Endothelial cell of umbilical vein (primary cell): ENCODE measurements around the gene PPOX. TPM values are rescaled to one million over a fixed set of nuclear protein-coding genes. Genes with fewer than 3 reads are reported as not detected.

Experiments used
- BruUV-seq: library from RNA; stranded (reverse); fragments of 400-500 nt; replicated peaks from 2 replicates; lab custom pipeline; 2021; lab: Mats Ljungman, UMichigan
- CTCF ChIA-PET: fragments of 300-600, 350-600 bp; sonication (Branson Sonifier 250); formaldehyde crosslinking; loops from one replicate; lab custom pipeline; 2021; ENCODE audit warnings: antibody characterized with exemption, inconsistent platforms; lab: Charles Lee
- POLR2A ChIA-PET: fragments of 300-600, 350-600 bp; sonication (Branson Sonifier 250); formaldehyde crosslinking; loops from one replicate; lab custom pipeline; 2021; ENCODE audit warnings: antibody characterized with exemption, inconsistent platforms; lab: Charles Lee
- DNase-seq: peaks from one replicate; pipeline ENCODE4 v3.0.0-alpha.2; 2011; ENCODE audit warnings: low read depth, low spot score
- FAIRE-seq: peaks from 2 replicates; lab custom pipeline; 2011; peaks lifted over from hg19 to GRCh38; lab: Jason Lieb, UNC
- H2AFZ ChIP-seq: 2 replicates; pipeline ENCODE4 v1.6.0; 2012; ENCODE audit warnings: low read depth, low read length, control low read depth, inconsistent platforms
- H3K27ac ChIP-seq: 2 replicates; pipeline ENCODE4 v1.5.1; 2011; ENCODE audit warnings: low read depth, mild to moderate bottlenecking, control low read depth, low read length, moderate library complexity; ENCODE audit not compliant: insufficient read depth
- H3K27me3 ChIP-seq, 2 experiments: 2 replicates each; pipeline versions ENCODE4 v1.6.0 to v1.6.1; 2011; ENCODE audit warnings: low read length in 2 of 2, mixed read lengths in 1 of 2; ENCODE audit not compliant: control insufficient read depth in 2 of 2, insufficient read depth in 2 of 2
- H3K36me3 ChIP-seq, 2 experiments: 2 replicates in 1 of 2; 3 replicates in 1 of 2; pipeline ENCODE4 v1.5.1; 2011; ENCODE audit warnings: low read length in 2 of 2, mild to moderate bottlenecking in 1 of 2, moderate library complexity in 1 of 2; ENCODE audit not compliant: control insufficient read depth in 2 of 2, insufficient read depth in 2 of 2; ENCODE audit errors: extremely low read depth in 1 of 2
- H3K4me1 ChIP-seq: 3 replicates; pipeline ENCODE4 v1.5.1; 2011; ENCODE audit warnings: mild to moderate bottlenecking, low read length; ENCODE audit not compliant: control insufficient read depth, insufficient read depth; ENCODE audit errors: extremely low read depth
- H3K4me2 ChIP-seq: 2 replicates; pipeline ENCODE4 v1.6.1; 2011; ENCODE audit warnings: low read length, control low read depth, mixed read lengths; ENCODE audit not compliant: insufficient read depth
- H3K4me3 ChIP-seq, 3 experiments: fragments of 200-600 bp in 1 of 3; sonication (generic), shearing (Covaris generic) in 1 of 3; replicated peaks in 1 of 3; 2 replicates each; pipeline ENCODE4 v1.5.1; 2011 to 2016; ENCODE audit warnings: control low read depth in 3 of 3, low read length in 3 of 3, mild to moderate bottlenecking in 2 of 3, inconsistent platforms in 1 of 3, low read depth in 1 of 3, moderate library complexity in 1 of 3; ENCODE audit not compliant: insufficient read depth in 1 of 3
- H3K79me2 ChIP-seq: 2 replicates; pipeline ENCODE4 v1.6.0; 2012; ENCODE audit warnings: low read length, inconsistent platforms; ENCODE audit not compliant: control insufficient read depth, insufficient read depth
- H3K9ac ChIP-seq: replicated peaks from 2 replicates; pipeline ENCODE3; 2011; ENCODE audit warnings: low read length, control low read depth; ENCODE audit not compliant: insufficient read depth; ENCODE audit errors: extremely low read depth
- H3K9me1 ChIP-seq: replicated peaks from 3 replicates; pipeline ENCODE4 v1.6.0; 2011; ENCODE audit warnings: mild to moderate bottlenecking, low read length; ENCODE audit not compliant: control insufficient read depth, insufficient read depth; ENCODE audit errors: extremely low read depth
- H3K9me3 ChIP-seq: replicated peaks from 2 replicates; pipeline ENCODE4 v1.5.1; 2012; ENCODE audit warnings: low read length, inconsistent platforms; ENCODE audit not compliant: control insufficient read depth, insufficient read depth
- H4K20me1 ChIP-seq: replicated peaks from 2 replicates; pipeline ENCODE3; 2011; ENCODE audit warnings: mild to moderate bottlenecking, low read length; ENCODE audit not compliant: control insufficient read depth, insufficient read depth; ENCODE audit errors: extremely low read depth
- EZH2 ChIP-seq: IDR thresholded peaks from 2 replicates; pipeline ENCODE4 v1.6.1; 2012; ENCODE audit warnings: borderline replicate concordance, low read depth, mild to moderate bottlenecking, moderate library complexity, low read length, inconsistent platforms; ENCODE audit not compliant: severe bottlenecking
- FOS ChIP-seq: IDR thresholded peaks from 2 replicates; pipeline ENCODE4 v1.6.1; 2011; ENCODE audit warnings: mild to moderate bottlenecking, low read length, moderate library complexity, borderline replicate concordance; ENCODE audit not compliant: insufficient read depth
- GATA2 ChIP-seq: IDR thresholded peaks from 2 replicates; pipeline ENCODE4 v1.7.0; 2011; ENCODE audit warnings: low read depth, mild to moderate bottlenecking, moderate library complexity, mixed read lengths, low read length; ENCODE audit not compliant: insufficient read length, insufficient read depth
- JUN ChIP-seq: IDR thresholded peaks from 2 replicates; pipeline ENCODE4 v1.6.1; 2011; ENCODE audit warnings: borderline replicate concordance, low read depth; ENCODE audit not compliant: insufficient read length, insufficient read depth
- MYC ChIP-seq: IDR thresholded peaks from one replicate; pipeline ENCODE4 v1.6.1; 2011; ENCODE audit warnings: mild to moderate bottlenecking, low read depth, low read length
- POLR2A ChIP-seq: IDR thresholded peaks from 2 replicates; pipeline ENCODE4 v1.6.1; 2012; ENCODE audit warnings: low read depth, mild to moderate bottlenecking, control low read depth, low read length
- POLR2AphosphoS5 ChIP-seq: IDR thresholded peaks from 2 replicates; pipeline ENCODE4 v1.6.1; 2012; ENCODE audit warnings: low read depth, mild to moderate bottlenecking, control low read depth, low read length, moderate library complexity; ENCODE audit not compliant: insufficient read depth
- dilution Hi-C: fragments of 300-500 bp; cut with MboI; formaldehyde crosslinking; loops from one replicate; pipeline ENCODE4 v1.15.0; 2019; ENCODE audit warnings: low sequenced_read_pairs; ENCODE audit not compliant: extremely low pct_ligation_motif_present
- intact Hi-C: fragments of 100-400 bp; cut with micrococcal nuclease; formaldehyde crosslinking; loops from one replicate; pipeline ENCODE4 v1.10.0; 2022
- polyA plus RNA-seq, 4 experiments: library from polyadenylated mRNA; depleted of rRNA in 3 of 4; stranded (reverse) in 3 of 4; unstranded in 1 of 4; fragments of >200 nt; gene quantifications; 2 replicates each; pipeline versions ENCODE4 v1.2.1 to v1.2.3, GENCODE V29; 2011 to 2012; ENCODE audit warnings: missing spikeins in 1 of 4
- total RNA-seq: library from RNA; stranded (reverse); gene quantifications from 2 replicates; pipeline ENCODE4 v1.2.3, GENCODE V29; 2021
- TF ChIP-seq, protein P1 (sequence below): IDR thresholded peaks from 2 replicates; pipeline ENCODE4 v1.6.1; 2011; ENCODE audit not compliant: insufficient read depth, insufficient read length
- TF ChIP-seq, protein P2 (sequence below), 2 donors: IDR thresholded peaks; 1 replicate in 1 of 2; 2 replicates in 1 of 2; pipeline ENCODE4 v1.5.1; 2011; ENCODE audit warnings: low read length in 2 of 2, mild to moderate bottlenecking in 2 of 2, moderate library complexity in 2 of 2, control low read depth in 1 of 2, inconsistent platforms in 1 of 2, low read depth in 1 of 2; ENCODE audit not compliant: insufficient read depth in 1 of 2; ENCODE audit errors: extremely low read depth in 1 of 2

Gene PPOX
- total and polyA plus RNA-seq, 2 donors (not counting 3 experiments of a cell fraction or from before 2014, with no cell fraction given), result 26.4 to 28.5 TPM

DNA sequence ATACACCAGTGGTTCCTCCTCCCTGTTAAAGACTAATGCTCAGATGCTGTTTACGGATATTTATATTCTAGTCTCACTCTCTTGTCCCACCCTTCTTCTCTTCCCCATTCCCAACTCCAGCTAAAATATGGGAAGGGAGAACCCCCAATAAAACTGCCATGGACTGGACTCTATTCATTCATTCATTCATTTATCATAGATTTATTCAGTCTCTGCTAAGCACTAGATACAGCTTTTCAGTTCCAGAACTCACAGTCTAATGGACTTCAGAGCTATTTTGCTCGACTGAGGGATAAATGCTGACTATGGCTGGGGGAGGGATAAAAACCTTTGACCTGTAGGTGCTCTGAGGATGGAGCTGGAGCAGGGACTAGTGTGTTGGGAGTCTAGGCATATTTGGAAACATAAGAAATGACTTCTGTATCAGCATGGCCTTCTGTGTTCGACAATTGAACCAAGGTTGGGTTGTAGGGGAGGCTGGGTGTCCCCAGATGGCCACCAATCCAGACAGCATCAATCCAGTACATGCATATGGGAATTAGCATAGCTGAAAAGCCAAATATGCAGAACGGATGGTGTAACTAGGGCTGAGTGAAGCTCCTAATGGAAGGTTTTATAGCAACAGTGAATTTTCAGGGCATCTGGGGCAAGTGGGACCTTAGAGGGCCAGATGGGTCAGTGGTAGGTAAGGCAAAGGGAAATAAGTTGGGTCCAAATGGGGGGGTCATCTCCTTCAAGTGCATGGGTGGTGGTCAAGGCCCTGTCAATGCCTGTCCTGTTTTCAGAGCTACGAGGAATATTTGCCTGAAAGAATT is 53.1 kb downstream of the PPOX start:
- ChIA-PET POLR2A (no interaction called here), CTCF (interaction anchor here (0.7 to 2.1 kb wide), 5 partner anchors 9 to 155 kb away, joined by 3 to 9 read pairs (median 3); no protein-coding TSS in a partner anchor)
- intact Hi-C loops, result no loop called here
- no peaks in the 10 kb centered on the region for H3K79me2 ChIP-seq
- no peaks in the 10 kb centered on the region for H4K20me1 ChIP-seq
- no peak overlapping the region for H3K9ac ChIP-seq
- H3K36me3 ChIP-seq, result peaks cover 6% of the 10 kb centered on the region in 2 experiments
- no peak overlapping the region for H3K27ac ChIP-seq
- no peak overlapping the region for H2AFZ ChIP-seq
- TF ChIP-seq EZH2 (no peak), JUN (no peak), POLR2AphosphoS5 (no peak), GATA2 (no peak), POLR2A (no peak), FOS (no peak), MYC (no peak)
- TF ChIP-seq, protein P1, sequence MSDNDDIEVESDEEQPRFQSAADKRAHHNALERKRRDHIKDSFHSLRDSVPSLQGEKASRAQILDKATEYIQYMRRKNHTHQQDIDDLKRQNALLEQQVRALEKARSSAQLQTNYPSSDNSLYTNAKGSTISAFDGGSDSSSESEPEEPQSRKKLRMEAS, result no peak
- TF ChIP-seq, protein P2, sequence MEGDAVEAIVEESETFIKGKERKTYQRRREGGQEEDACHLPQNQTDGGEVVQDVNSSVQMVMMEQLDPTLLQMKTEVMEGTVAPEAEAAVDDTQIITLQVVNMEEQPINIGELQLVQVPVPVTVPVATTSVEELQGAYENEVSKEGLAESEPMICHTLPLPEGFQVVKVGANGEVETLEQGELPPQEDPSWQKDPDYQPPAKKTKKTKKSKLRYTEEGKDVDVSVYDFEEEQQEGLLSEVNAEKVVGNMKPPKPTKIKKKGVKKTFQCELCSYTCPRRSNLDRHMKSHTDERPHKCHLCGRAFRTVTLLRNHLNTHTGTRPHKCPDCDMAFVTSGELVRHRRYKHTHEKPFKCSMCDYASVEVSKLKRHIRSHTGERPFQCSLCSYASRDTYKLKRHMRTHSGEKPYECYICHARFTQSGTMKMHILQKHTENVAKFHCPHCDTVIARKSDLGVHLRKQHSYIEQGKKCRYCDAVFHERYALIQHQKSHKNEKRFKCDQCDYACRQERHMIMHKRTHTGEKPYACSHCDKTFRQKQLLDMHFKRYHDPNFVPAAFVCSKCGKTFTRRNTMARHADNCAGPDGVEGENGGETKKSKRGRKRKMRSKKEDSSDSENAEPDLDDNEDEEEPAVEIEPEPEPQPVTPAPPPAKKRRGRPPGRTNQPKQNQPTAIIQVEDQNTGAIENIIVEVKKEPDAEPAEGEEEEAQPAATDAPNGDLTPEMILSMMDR (IDR thresholded peaks at IDR 0.05; ENCODE audit: extremely low read depth in 1 of 2, insufficient read depth in 1 of 2, low read depth in 1 of 2, low read length in 2 of 2), result no peak
- H3K9me3 ChIP-seq, result no peaks in the 10 kb centered on the region
- no peaks in the 10 kb centered on the region for H3K27me3 ChIP-seq
- H3K4me3 ChIP-seq, result no peak overlapping the region
- DNase-seq, result no peak
- H3K9me1 ChIP-seq, result no peaks in the 10 kb centered on the region
- FAIRE-seq, result no peak
- dilution Hi-C loops, result no loop called here
- BruUV-seq, result no TSS peak
- peaks cover 11% of the 10 kb centered on the region for H3K4me1 ChIP-seq
- H3K4me2 ChIP-seq, result no peak overlapping the region
